Measurements from ENCODE around the gene KSR2.

Gene KSR2

GRCh38 chr12:117444781-117445180 is 524.0 kb downstream of the KSR2 start:
- no peaks in the 10 kb centered on the region for H3K36me3 Mint-ChIP-seq
- H3K9me3 Mint-ChIP-seq = peaks cover 2% of the 10 kb centered on the region
- H3K4me3 Mint-ChIP-seq = no peak overlapping the region
- no peak overlapping the region for H3K27ac Mint-ChIP-seq
- ATAC-seq = no peak
- no peak for DNase-seq (ENCODE audit: low spot score in 2 of 2)
- H3K4me1 Mint-ChIP-seq = no peaks in the 10 kb centered on the region

GRCh38 chr12:117441751-117442150 is 527.0 kb downstream of the KSR2 start:
- H3K4me3 Mint-ChIP-seq = no peak overlapping the region
- peaks cover 2% of the 10 kb centered on the region for H3K9me3 Mint-ChIP-seq
- H3K36me3 Mint-ChIP-seq = no peaks in the 10 kb centered on the region
- no peak overlapping the region for H3K27ac Mint-ChIP-seq
- DNase-seq (ENCODE audit: low spot score in 2 of 2) (no peak), ATAC-seq (no peak)
- H3K4me1 Mint-ChIP-seq = no peaks in the 10 kb centered on the region

- DNase-seq (ENCODE audit: low spot score in 2 of 2) (no peak), ATAC-seq (no peak)
- no peaks in the 10 kb centered on the region for H3K36me3 Mint-ChIP-seq
- no peak overlapping the region for H3K4me3 Mint-ChIP-seq
- peaks cover 2% of the 10 kb centered on the region for H3K9me3 Mint-ChIP-seq
- no peaks in the 10 kb centered on the region for H3K4me1 Mint-ChIP-seq
- H3K27ac Mint-ChIP-seq = no peak overlapping the region
Measured at GRCh38 chr12:117440384-117440783, 528.4 kb downstream of the KSR2 start.

- DNase-seq (ENCODE audit: low spot score in 2 of 2) (no peak), ATAC-seq (peak; percentile 9)
- no peak overlapping the region for H3K27ac Mint-ChIP-seq
- no peaks in the 10 kb centered on the region for H3K4me1 Mint-ChIP-seq
- H3K9me3 Mint-ChIP-seq = peaks cover 2% of the 10 kb centered on the region
- no peak overlapping the region for H3K4me3 Mint-ChIP-seq
- H3K36me3 Mint-ChIP-seq = no peaks in the 10 kb centered on the region
Measured at GRCh38 chr12:117439531-117440001, 529.2 kb downstream of the KSR2 start.

- ATAC-seq = peak; percentile 27
- H3K4me3 Mint-ChIP-seq = no peak overlapping the region
- DNase-seq (ENCODE audit: low spot score in 2 of 2) = no peak
- peaks cover 2% of the 10 kb centered on the region for H3K9me3 Mint-ChIP-seq
- H3K4me1 Mint-ChIP-seq = no peaks in the 10 kb centered on the region
- H3K27ac Mint-ChIP-seq = no peak overlapping the region
- H3K36me3 Mint-ChIP-seq = no peaks in the 10 kb centered on the region
Measured at GRCh38 chr12:117438809-117439208, 530.0 kb downstream of the KSR2 start.

- DNase-seq (ENCODE audit: low spot score in 2 of 2) (no peak), ATAC-seq (no peak)
- Mint-ChIP-seq H3K4me3 (no peak overlapping the region), H3K9me3 (peaks cover under 1% of the 10 kb centered on the region), H3K27ac (no peak overlapping the region), H3K36me3 (no peaks in the 10 kb centered on the region), H3K4me1 (no peaks in the 10 kb centered on the region)
Measured at GRCh38 chr12:117437516-117438255, 531.1 kb downstream of the KSR2 start.

- H3K4me1 Mint-ChIP-seq = no peaks in the 10 kb centered on the region
- H3K4me3 Mint-ChIP-seq = no peak overlapping the region
- H3K9me3 Mint-ChIP-seq = no peaks in the 10 kb centered on the region
- H3K27ac Mint-ChIP-seq = no peak overlapping the region
- ATAC-seq (no peak), DNase-seq (ENCODE audit: low spot score in 2 of 2) (no peak)
- H3K36me3 Mint-ChIP-seq = no peaks in the 10 kb centered on the region
Measured at GRCh38 chr12:117433878-117434277, 534.9 kb downstream of the KSR2 start.

GRCh38 chr12:117430246-117430645 is 538.5 kb downstream of the KSR2 start:
- no peaks in the 10 kb centered on the region for H3K36me3 Mint-ChIP-seq
- ATAC-seq = no peak

GRCh38 chr12:117427211-117427610 is 541.6 kb downstream of the KSR2 start:
- no peak overlapping the region for H3K27ac Mint-ChIP-seq
- no peaks in the 10 kb centered on the region for H3K36me3 Mint-ChIP-seq
- no peak for ATAC-seq
- no peak overlapping the region for H3K4me3 Mint-ChIP-seq
- no peaks in the 10 kb centered on the region for H3K9me3 Mint-ChIP-seq
- DNase-seq (ENCODE audit: low spot score in 2 of 2) = no peak
- no peaks in the 10 kb centered on the region for H3K4me1 Mint-ChIP-seq

More at GRCh38 chr12:117430246-117430645, 538.5 kb downstream of the KSR2 start:
- H3K4me1 Mint-ChIP-seq = no peaks in the 10 kb centered on the region
- no peak overlapping the region for H3K4me3 Mint-ChIP-seq
- DNase-seq (ENCODE audit: low spot score in 2 of 2) = no peak
- no peaks in the 10 kb centered on the region for H3K9me3 Mint-ChIP-seq
- no peak overlapping the region for H3K27ac Mint-ChIP-seq

- Mint-ChIP-seq H3K9me3 (no peaks in the 10 kb centered on the region), H3K27ac (no peak overlapping the region), H3K4me1 (no peaks in the 10 kb centered on the region), H3K4me3 (no peak overlapping the region), H3K36me3 (no peaks in the 10 kb centered on the region)
- ATAC-seq = no peak
- DNase-seq (ENCODE audit: low spot score in 2 of 2) = no peak
Measured at GRCh38 chr12:117421987-117422386, 546.8 kb downstream of the KSR2 start.

- Mint-ChIP-seq H3K4me1 (no peaks in the 10 kb centered on the region), H3K4me3 (no peak overlapping the region), H3K9me3 (no peaks in the 10 kb centered on the region), H3K27ac (no peak overlapping the region), H3K36me3 (no peaks in the 10 kb centered on the region)
- no peak for ATAC-seq
- DNase-seq (ENCODE audit: low spot score in 2 of 2) = no peak
Measured at GRCh38 chr12:117421068-117421752, 547.6 kb downstream of the KSR2 start.

- ATAC-seq = no peak
Measured at GRCh38 chr12:117417004-117417403, 551.8 kb downstream of the KSR2 start.

GRCh38 chr12:117412465-117413188 is 556.2 kb downstream of the KSR2 start:
- Mint-ChIP-seq H3K36me3 (no peaks in the 10 kb centered on the region), H3K4me1 (no peaks in the 10 kb centered on the region)

More at GRCh38 chr12:117417004-117417403, 551.8 kb downstream of the KSR2 start:
- H3K9me3 Mint-ChIP-seq = peaks cover 5% of the 10 kb centered on the region
- no peaks in the 10 kb centered on the region for H3K36me3 Mint-ChIP-seq
- no peaks in the 10 kb centered on the region for H3K4me1 Mint-ChIP-seq
- H3K27ac Mint-ChIP-seq = no peak overlapping the region
- no peak overlapping the region for H3K4me3 Mint-ChIP-seq
- DNase-seq (ENCODE audit: low spot score in 2 of 2) = no peak

GRCh38 chr12:117409286-117409685 is 559.5 kb downstream of the KSR2 start:
- DNase-seq (ENCODE audit: low spot score in 2 of 2) = no peak
- no peak for ATAC-seq
- Mint-ChIP-seq H3K36me3 (no peaks in the 10 kb centered on the region), H3K9me3 (peaks cover 7% of the 10 kb centered on the region), H3K4me1 (no peaks in the 10 kb centered on the region), H3K4me3 (no peak overlapping the region), H3K27ac (no peak overlapping the region)

More at GRCh38 chr12:117412465-117413188, 556.2 kb downstream of the KSR2 start:
- Mint-ChIP-seq H3K4me3 (no peak overlapping the region), H3K27ac (no peak overlapping the region), H3K9me3 (peaks cover 7% of the 10 kb centered on the region)
- no peak for ATAC-seq
- DNase-seq (ENCODE audit: low spot score in 2 of 2) = no peak

GRCh38 chr12:117408161-117408791 is 560.5 kb downstream of the KSR2 start:
- H3K27ac Mint-ChIP-seq = no peak overlapping the region
- ATAC-seq = no peak
- H3K4me3 Mint-ChIP-seq = no peak overlapping the region
- no peak for DNase-seq (ENCODE audit: low spot score in 2 of 2)
- peaks cover 7% of the 10 kb centered on the region for H3K9me3 Mint-ChIP-seq
- no peaks in the 10 kb centered on the region for H3K36me3 Mint-ChIP-seq
- no peaks in the 10 kb centered on the region for H3K4me1 Mint-ChIP-seq

Data from stimulated activated effector memory CD8-positive, alpha-beta T cell treated with anti-CD3 and anti-CD28 coated beads, Interleukin-12 subunit alpha, Interleukin-12 subunit beta, amount 100 ng/mL, for 72 hours (primary cell).